ENCODE results near the gene NEURL1.
"Not testable (repeated sequence)": the region's sequence is repeated elsewhere in the genome, so short reads cannot be mapped to it uniquely, and the experiment has no call there.

The NEURL1 gene

DNA sequence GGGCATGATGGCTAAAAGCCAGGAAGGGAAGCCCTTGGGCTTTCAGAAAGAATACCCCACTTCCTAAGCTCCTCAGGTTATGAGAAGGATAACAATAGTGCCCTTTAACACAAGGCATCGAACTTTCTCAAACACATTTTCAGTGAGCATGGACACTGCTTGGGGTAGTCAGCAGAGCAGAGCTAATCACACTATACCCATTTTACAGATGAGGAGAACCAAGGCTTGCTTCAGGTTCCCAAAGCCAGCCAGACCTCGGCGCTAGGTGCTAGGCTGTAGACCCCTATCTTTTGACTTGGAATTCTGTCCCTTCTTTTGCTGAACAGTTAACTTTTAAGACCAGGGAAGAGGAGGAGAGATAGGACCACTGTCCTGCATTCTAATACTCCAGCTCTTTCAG, 1.8 kb downstream of the NEURL1 start:
- no peak for DNase-seq

- DNase-seq = no peak
Measured at GRCh38 chr10:103497161-103497915, 3.8 kb downstream of the NEURL1 start.

DNA sequence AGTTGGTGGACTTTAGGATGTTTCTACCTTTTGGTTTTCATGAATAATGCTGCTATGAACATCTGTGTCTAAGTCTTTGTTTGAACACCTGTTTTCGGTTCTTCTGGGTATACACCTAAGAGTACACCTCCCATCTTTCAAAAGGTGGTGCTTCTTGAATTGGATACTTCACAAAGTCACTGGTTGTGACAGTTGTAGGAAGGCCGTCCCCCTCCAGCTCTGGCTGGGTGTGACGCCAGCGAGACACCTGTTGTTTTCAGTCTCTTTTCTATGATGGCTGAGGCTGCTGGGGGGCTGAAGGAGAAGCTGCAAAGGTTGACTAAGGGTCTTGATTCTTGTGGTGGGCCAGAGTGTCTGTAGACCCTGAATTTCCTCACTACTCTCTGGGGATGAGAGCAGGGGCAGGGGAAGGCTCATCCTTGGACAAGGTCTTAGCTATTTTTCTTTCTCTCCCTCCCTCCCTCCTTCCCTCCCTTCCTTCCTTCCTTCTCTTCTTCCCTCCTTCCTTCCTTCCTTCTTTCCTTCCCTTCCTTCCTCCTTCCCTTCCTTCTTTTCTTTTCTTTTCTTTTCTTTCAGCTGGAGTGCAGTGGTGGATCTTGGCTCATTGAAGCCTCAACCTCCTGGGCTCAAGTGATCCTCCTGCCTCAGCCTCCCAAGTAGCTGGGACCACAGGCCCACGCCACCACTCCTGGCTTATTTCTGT, 5.6 kb downstream of the NEURL1 start:
- no peak for DNase-seq

GRCh38 chr10:103499881-103500280, 6.4 kb downstream of the NEURL1 start:
- DNase-seq = no peak

DNA sequence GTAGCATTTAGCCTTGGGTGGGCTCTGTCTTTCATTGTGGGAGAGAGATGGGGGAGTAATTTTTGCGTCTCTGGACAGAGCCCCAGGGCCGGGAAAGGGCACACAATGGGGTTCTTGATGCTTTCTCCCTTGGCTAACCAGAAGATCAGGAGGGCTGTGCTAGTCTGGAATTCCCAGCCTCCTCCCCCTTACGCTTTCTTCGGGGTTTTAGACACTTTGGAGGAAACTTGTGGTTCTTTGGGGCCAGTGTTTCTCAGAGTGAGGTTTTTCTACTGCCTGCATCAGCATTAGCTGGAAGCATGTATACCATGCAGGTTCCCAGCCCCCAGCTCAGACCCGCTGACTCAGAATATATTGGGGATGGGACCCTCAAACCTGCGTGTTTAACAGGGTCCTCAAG, 7.0 kb downstream of the NEURL1 start:
- no peak for DNase-seq

DNA sequence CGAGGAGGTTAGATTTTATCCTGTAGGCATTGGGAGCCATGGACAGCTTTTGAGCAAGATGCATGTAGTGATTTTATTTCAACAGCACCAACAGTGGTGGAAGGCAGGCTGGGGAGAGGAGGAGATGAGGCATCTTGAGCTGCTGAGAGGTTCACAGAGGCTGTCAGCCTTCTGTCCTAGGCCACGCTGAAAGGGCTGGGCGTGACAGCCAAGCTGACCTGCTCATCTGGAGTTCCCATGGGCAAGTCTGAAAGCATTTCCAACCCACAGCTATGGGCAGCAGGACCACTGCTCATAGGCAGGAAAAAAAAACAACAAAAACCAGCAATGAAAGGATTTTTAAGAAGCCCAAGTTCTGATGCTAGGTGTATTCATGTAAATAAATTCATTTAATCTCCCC, 7.7 kb downstream of the NEURL1 start:
- DNase-seq = no peak

DNA sequence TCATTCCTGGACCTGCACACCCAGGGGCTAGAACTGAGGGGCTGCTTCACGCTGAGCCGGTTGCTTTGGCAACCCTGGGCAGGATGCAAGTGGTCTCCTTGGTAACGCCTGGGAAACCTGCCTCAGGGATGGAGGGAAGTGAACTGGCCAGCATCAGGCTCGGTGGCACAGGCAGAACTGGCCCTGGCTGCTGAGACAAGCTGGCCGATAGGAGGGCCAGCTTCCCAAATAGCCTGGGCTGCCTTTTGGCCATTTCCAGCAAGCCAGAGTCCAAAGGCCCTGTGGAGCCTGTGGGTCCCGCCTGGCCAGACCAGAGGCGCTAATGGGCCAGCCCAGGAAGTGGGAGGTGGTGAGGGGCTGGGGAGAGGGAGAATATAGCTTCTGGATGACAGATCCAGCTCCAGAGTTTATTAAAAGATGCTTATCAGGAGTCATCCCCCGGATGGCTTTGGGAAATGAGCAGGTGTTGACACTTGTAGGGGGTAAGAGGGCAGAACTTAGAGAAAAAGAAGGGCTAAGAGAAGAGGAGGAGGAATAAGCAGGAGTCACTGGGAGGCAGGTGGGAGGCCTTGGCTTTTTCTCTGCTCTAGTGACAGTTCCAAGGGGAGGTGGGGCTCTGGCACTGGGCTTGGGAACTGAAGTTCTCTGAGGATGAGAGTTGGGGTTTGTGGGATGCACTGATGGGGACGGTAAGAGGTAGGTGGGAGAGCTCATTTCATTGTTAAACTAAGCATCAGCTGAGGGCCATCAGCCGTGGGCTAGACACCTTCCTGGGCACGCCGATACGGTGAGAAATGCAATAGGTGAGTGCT, 9.6 kb downstream of the NEURL1 start:
- DNase-seq = no peak

DNA sequence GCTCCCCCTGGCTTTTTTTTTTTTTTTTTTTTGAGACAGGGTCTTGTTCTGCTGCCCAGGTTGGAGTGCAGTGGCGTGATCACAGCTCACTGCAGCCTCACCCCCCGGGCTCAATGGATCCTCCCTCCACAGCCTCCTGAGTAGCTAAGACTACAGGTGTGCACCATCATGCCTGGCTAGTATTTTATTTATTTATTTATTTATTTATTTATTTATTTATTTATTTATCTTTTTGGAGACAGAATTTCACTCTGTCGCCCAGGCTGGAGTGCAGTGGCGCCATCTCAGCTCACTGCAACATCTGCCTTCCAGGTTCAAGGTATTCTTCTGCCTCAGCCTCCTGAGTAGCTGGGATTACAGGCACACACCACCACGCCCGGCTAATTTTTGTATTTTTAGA, 10.3 kb downstream of the NEURL1 start:
- DNase-seq = not testable (repeated sequence)

DNA sequence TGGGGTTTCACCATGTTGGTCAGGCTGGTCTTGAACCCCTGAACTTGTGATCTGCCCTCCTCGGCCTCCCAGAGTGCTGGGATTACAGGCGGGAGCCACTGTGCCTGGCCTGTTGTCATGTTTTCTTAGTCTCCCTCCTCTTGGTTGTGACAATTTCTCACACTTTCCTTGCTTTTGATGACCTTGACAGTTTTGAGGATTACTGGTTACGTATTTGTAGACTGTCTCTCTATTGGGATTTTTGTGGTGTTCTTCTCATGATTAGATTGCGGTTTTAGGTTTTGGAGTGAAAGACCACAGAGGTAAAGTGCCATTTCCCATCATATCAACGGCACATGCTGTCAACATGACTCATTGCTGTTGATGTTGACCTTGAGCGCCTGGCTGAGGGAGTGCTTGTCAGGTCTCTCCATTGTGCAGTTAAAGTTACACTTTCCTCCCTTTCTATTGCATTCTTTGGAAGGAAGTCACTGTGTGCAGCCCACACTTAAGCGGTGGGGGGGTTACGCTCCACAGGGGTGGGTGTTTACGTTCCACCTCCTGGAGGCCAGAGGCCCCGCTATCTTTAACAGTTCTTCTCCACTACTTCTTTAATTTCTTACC, 10.8 kb downstream of the NEURL1 start:
- DNase-seq = no peak

GRCh38 chr10:103506061-103506460, 12.6 kb downstream of the NEURL1 start:
- no peak for DNase-seq

- DNase-seq = no peak
Measured at GRCh38 chr10:103507235-103508191, 14.0 kb downstream of the NEURL1 start.

DNA sequence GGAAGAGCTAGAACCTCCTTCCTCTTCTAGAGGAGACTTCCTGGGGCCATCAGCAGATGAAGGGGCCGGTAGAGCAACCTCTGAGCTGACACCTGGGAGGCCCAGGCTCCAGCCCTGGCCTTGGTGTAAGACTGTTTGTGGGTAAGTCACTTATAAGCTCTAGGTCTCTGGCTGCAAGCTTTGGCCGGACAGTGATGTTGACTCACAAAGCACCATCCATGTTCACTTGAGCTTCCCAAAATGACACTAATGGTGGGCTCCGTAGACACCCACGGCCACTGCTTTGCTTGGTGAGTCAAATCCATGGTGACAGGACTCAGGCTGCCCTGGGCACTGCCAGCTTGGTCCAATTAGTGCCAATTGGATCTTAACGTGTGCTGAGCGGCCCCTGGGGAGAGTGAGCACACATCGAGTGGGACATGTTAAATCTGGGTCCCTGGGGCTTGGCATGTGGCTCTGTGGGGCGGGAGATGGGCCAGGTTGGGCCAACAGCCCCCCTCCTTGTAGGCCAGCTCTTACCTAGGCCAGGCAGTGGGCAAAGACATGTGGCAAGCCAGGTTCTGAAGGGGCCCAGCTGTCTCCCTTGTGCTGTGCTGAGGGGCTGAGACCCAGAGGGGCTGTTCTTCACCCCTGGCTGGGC, 16.7 kb downstream of the NEURL1 start:
- no peak for DNase-seq

DNA sequence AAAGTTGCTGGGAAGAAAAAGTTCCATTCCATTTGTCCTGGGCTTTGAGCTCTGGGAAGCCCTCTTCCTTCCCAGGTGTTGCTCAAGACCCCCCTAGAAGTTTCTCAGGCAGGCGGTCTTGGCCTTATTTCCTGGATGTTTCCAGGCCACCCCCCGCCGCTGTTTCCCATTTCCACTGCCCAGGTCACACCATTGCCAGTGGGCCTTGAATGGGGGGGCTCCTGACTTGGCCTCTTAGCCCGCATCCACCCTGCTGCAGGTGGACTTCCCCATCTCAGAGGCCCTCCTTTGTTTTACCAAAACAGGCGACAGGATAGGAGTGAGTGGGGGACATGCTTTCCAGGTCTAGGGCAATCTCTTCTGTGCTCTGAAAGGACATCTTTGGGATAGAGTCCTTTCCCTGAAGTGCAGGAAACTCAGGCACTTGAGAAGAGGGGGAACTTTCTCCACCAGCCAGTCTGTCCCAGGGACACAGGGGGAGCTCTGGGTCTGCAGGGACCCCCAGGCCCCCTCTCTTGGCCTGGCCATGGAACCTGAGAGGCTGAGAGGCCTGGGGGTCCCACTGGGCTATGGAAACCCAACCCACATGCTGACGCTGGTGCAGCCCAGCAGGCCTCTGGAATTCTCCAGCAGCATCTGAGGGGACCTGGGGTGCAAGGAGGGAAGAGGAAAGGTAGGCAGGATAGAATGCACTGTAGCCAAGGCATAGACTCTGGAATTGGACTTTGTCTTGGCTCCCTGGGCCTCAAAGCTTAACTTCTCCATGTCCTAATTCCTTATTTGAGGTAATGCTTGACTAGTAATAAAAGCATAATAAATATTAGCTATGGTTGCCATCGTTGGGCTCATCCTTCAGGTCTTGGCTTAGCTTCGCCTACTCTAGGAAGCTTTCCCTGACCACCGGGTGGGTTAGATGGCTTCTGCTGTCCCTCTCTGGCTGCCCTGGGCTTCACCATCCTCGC, 17.6 kb downstream of the NEURL1 start:
- no peak for DNase-seq

- no peak for DNase-seq
Measured at GRCh38 chr10:103512166-103512565, 18.7 kb downstream of the NEURL1 start.

DNA sequence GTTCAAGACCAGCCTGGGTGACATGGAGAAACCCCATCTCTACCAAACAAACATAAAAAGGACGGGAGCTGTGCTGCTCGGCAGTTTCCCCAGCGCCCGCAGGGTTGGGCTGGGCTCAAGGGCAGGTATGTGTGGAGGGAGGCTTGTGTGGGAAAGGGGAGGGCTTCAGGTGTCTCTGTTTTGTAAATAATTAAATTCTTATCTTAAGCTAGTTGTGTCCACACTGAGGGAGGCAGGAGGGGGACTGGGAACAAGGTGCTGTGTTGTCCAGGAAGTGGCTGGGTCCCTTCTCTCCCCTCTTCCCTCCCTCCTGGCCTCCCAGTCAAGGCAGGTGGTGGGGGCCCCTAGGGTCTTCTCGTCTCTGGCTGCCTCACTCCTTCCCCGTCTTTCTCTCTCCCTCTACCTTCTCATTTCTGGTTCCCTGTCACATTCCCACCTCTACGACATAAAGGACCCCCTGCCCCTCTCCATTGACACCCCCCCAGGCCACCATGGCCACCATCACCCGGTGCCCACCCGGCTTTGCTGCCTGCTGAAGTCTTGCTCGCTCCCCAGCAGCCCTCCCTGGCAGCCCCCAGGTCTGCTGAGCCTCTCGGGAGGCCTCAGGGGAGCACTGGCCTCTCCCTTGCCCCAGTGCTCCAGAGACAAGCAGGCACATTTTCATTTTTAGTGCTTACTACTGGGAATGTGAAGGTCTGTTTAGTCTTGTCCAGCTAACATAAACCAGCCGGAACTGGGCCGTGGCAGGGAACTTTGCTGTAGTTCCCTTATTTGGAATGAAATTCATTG, 19.3 kb downstream of the NEURL1 start:
- no peak for DNase-seq

DNA sequence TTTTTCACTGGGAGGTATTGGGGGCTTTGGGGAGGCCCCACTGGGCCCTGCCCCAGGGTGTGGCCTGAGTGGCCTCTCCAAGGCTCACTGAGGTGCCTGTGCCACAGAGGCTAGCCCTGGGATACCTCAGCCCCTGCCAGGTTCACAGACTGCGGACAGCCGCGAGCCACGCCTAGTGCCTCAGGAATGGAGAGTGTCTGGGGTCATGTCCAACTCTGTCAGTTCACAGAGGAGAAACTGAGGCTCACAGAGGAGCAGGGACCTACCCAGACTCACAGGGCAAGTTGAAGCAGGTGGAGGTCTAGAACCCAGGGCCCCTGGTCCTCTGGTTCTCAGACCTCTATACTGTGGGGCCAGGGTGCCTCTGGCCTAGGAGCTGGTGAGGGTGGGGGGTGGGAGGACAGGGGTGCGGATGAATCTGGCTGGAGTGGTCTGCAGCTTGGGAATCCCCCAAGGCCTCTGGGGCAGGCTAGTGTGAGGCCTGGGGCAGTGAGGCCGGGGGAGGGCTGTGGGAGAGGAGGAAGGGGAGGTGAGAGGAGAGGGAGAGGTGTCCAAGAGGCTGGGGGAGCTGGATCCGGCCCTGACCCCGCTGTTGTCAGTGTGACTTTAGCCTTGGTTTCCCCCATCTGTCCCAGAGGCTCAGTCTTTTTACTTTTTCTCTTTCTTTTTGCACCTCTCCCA, 20.0 kb downstream of the NEURL1 start:
- no peak for DNase-seq

DNA sequence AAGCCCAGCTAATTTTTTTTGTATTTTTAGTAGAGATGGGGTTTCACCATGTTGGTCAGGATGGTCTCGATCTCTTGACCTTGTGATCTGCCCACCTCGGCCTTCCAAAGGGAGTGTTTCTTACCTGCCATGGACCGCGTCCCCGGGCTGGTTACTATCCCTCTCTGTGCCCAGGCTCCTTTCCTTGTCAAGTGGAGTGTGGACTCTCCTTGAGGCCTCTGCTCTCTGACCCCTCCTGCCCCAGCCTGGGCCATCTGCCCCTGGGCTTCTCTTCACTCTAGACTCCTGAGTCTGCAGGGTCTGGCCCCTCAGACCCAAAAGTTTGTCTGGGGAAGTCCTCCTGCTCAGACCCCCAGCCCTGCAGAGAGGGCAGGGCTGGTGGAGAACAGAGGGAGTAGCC, 20.7 kb downstream of the NEURL1 start:
- DNase-seq = no peak

GRCh38 chr10:103517234-103518085, 24.0 kb downstream of the NEURL1 start:
- no peak for DNase-seq
